GM12892 (cell line): Measurements from ENCODE around the gene MARCHF9.

Experiments
- POLR2A ChIP-seq: IDR thresholded peaks from 2 replicates; pipeline ENCODE4 v1.6.1; 2011; ENCODE audit warnings: low read depth, low read length, control low read depth
- POLR2AphosphoS5 ChIP-seq: IDR thresholded peaks from 2 replicates; pipeline ENCODE4 v1.6.1; 2011; ENCODE audit warnings: low read depth, low read length, control low read depth

DNA sequence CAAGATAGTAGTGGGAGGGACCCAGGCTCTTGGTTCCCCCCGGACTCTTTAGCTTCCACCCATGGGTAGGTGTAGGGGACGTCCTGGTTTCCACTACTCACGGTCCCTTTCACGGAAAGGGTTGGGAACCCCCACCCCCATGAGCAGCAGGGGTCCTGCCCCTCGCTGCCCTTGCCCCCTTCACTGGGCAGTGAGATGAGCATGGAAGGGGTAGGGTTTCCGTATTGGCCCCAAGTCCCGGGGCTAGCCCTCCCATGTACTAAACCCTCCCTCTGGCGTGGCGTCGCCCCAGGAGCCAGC is 29.1 kb upstream of the MARCHF9 start:
- TF ChIP-seq POLR2AphosphoS5: no peak
- no peak for TF ChIP-seq POLR2A
